Activated CD8-positive, alpha-beta memory T cell treated with anti-CD3 and anti-CD28 coated beads for 48 hours (primary cell): ENCODE results near the gene MUS81.
"Not testable (repeated sequence)": the region's sequence is repeated elsewhere in the genome, so short reads cannot be mapped to it uniquely, and the experiment has no call there.

Experiments used
- DNase-seq, 3 experiments: peaks; one replicate each; pipeline ENCODE4 v3.0.0-alpha.2; 2020; ENCODE audit warnings: low read depth in 2 of 3, low spot score in 2 of 3

The MUS81 gene

GRCh38 chr11:65844231-65844872 lies 15.9 kb upstream of the MUS81 start:
- DNase-seq, result no peak

DNA sequence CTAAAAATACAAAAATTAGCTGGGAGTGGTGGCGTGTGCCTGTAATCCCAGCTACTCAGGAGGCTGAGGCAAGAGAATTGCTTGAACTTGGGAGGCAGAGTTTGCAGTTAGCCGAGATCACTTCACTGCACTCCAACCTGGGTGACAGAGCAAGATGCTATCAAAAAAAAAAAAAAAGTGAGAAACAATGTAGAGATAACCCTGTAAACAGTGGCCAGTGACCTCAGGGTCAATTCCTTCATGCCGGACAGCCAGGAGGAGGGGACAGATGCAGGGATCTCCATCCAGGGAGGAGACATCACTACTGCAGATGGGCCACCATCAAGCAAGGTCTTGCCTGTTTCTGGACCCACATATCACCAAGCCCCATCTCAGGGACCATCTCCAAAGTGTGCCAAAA lies 12.5 kb upstream of the MUS81 start:
- DNase-seq, result no peak

- DNase-seq, result not testable (repeated sequence)
These were observed 11.5 kb upstream of the MUS81 start for GRCh38 chr11:65848693-65849092.

GRCh38 chr11:65849366-65849765 lies 10.9 kb upstream of the MUS81 start:
- DNase-seq, result no peak

DNA sequence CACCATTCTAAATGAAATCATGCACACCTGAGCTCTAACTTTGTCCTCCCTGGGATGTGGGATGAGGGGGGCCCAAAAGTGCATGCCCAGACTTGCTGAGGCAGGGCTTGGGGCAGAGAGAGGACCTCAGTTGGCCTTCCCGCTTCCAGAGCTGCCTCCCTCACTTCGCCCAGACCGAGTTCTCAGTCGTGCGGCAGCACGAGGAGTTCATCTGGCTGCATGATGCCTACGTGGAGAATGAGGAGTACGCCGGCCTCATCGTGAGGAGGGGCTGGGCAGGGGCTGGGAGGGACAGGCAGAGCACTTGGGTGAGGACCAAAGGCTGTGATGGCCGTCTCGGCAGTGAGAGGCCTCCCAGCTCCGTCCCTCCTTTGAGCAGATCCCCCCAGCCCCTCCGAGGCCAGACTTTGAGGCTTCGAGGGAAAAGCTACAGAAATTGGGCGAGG lies 10.4 kb upstream of the MUS81 start:
- DNase-seq, result no peak

GRCh38 chr11:65850217-65851082 lies 9.8 kb upstream of the MUS81 start:
- no peak for DNase-seq

- DNase-seq, result no peak
These were observed 9.1 kb upstream of the MUS81 start for GRCh38 chr11:65851083-65851579.

- no peak for DNase-seq
These were observed 8.3 kb upstream of the MUS81 start for GRCh38 chr11:65851811-65852507.

GRCh38 chr11:65852508-65853245 lies 7.6 kb upstream of the MUS81 start:
- no peak for DNase-seq

GRCh38 chr11:65853246-65853979 lies 6.8 kb upstream of the MUS81 start:
- no peak for DNase-seq

DNA sequence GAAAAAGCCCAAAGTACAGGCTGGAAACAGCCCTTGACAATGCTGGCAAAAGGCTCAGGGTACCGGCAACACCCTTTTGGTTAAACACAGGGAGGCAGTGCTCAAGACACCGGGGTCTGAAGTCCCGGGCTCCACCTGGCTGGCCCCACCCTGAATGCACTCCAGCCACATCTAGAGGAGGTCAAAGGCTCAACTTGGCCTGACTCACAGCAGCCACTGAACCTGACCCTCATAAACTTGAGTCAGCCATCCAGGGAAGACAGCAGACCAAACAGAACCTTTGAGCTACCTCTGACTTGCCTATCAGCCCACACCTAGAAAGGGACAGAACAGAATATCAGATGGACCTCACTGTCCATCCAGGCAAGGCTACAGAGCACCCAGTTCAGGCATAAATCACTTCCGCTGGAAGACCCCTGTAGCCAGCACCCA lies 6.1 kb upstream of the MUS81 start:
- DNase-seq, result no peak

DNA sequence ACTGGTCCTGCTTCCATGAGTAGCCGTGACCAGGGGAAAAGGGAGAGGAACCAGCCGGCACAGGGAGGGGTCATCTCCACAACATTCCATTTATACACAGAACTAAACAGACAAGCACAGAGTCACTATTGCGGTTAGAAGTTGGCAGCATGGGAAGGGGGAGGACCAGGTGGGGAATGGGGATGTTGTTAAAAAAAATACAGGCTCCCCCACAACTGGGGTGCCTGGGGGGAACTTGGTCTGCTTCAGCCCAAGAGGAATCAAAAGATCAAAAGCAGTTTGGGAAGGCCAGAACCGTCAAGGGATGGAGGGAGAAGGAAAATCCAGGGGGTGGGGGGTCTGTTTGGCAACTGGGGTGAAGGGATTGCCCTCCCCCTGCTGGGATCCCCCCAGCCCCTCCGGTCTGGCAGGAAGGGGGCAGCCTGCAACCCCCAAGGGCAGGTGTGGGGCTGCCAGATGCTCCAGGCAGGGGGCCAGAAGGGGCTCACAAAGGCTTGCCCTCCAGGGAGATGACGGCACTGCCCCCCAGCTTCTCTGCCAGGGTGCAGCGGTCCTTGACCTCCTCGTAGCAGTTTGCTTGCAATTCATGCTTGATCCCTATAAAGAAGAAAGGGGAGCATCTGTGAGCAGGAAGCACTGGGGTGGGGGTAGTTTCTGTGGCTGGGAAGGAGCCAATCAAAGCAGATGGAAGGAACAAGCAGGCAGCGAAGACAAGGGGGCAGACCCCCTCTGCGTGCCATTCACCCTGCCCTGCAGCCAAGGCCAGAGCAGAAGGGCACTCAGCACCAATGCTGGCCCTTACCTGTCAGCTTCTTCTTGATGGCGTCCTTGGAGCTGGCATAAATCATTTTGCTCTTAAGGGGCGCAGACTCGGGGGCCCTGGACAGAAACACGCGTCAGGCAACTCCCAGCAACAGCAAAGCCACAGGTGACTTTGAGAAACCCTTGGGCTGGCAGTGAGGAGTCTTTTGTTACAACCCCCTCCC lies 5.1 kb upstream of the MUS81 start:
- DNase-seq, result no peak

GRCh38 chr11:65855927-65856363 lies 4.3 kb upstream of the MUS81 start:
- no peak for DNase-seq

- peak; percentile 65 to 76 (median 75) for DNase-seq
These were observed 3.3 kb upstream of the MUS81 start for GRCh38 chr11:65856689-65857499.

DNA sequence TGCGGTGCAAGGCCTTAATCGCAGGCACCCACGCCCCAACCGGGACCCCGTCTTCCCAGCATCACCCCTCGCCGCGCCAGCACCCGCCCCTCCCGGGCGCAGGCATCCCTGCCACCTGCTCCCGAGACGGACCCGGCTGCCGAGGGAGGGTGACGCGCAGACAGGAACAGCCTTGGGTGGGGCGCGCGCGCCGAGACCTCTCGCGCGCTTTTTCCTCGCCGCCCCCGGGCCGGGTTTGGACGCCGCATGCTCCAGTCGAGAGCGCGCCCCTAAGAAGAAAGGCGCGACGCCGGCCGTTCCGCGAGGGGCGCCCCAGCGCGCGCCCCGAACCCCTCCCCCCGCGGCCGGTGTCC lies 2.8 kb upstream of the MUS81 start:
- DNase-seq, result no peak

- peak; percentile 77 to 97 (median 92) for DNase-seq
These were observed 2.2 kb upstream of the MUS81 start, which contains the start of gene CFL1 for GRCh38 chr11:65857853-65858680. CFL1 (minus strand) TSS chr11:65858180; CDS start chr11:65858099, 81 bp downstream.

DNA sequence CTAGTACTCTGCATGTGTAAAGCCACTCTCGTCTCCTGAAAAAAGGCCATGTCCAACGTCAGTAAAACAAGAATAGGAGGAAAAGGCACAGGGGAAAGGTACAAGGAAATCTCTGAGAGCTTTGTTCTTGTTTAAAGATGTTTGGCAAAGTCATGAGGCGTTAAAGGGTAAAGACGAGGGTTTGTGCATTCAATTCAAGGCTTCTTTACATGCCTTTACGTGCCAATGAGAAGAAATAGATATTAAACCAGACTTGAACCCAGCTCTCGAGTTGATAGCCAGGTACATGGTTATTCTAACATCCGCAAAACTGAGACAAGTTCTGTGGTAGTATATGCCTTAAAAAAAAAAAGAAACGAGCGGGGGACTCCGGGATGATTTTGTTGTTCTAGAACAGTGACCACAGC lies 1.5 kb upstream of the MUS81 start:
- no peak for DNase-seq
